Lower leg skin (tissue), 3 donors: Measurements from ENCODE around the gene MYCBP2.

ENCODE experiments used
- POLR2A ChIP-seq, 2 donors: fragments of 450-650 bp; IDR thresholded peaks; one replicate each; pipeline ENCODE4 v1.6.1; 2016 to 2017; ENCODE audit warnings: antibody characterized with exemption in 2 of 2, mild to moderate bottlenecking in 1 of 2, moderate library complexity in 1 of 2
- TF ChIP-seq, protein P1 (sequence below), 3 donors: fragments of 450-650 bp; IDR thresholded peaks; one replicate each; pipeline ENCODE4 v1.5.1; 2016; ENCODE audit warnings: antibody characterized with exemption in 3 of 3, mild to moderate bottlenecking in 3 of 3, moderate library complexity in 2 of 3

GRCh38 chr13:77359171-77359570 lies 32.3 kb upstream of the MYCBP2 start:
- TF ChIP-seq, protein P1, sequence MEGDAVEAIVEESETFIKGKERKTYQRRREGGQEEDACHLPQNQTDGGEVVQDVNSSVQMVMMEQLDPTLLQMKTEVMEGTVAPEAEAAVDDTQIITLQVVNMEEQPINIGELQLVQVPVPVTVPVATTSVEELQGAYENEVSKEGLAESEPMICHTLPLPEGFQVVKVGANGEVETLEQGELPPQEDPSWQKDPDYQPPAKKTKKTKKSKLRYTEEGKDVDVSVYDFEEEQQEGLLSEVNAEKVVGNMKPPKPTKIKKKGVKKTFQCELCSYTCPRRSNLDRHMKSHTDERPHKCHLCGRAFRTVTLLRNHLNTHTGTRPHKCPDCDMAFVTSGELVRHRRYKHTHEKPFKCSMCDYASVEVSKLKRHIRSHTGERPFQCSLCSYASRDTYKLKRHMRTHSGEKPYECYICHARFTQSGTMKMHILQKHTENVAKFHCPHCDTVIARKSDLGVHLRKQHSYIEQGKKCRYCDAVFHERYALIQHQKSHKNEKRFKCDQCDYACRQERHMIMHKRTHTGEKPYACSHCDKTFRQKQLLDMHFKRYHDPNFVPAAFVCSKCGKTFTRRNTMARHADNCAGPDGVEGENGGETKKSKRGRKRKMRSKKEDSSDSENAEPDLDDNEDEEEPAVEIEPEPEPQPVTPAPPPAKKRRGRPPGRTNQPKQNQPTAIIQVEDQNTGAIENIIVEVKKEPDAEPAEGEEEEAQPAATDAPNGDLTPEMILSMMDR (IDR thresholded peaks at IDR 0.05), result no peak
- TF ChIP-seq POLR2A (IDR thresholded peaks at IDR 0.05), result no peak
